Myocyte (in vitro differentiated cells): ENCODE data around the gene FGGY. TPM values are rescaled to one million over a fixed set of nuclear protein-coding genes. Genes with fewer than 3 reads are reported as not detected.
A peak's percentile ranks its signal among the peaks of the same experiment; 100 is the strongest.
"Not testable (repeated sequence)": the region's sequence is repeated elsewhere in the genome, so short reads cannot be mapped to it uniquely, and the experiment has no call there.

Source experiments
- DNase-seq: peaks from one replicate; pipeline ENCODE4 v3.0.0-alpha.2; 2012; ENCODE audit warnings: low read depth
- polyA plus RNA-seq: library from polyadenylated mRNA; unstranded; fragments of >200 nt; gene quantifications from one replicate; pipeline ENCODE4 v1.2.1, GENCODE V29; 2012; ENCODE audit warnings: missing spikeins
- total RNA-seq: library from RNA; depleted of rRNA; stranded (reverse); fragments of >200 nt; gene quantifications from 2 replicates; pipeline ENCODE4 v1.2.3, GENCODE V29; 2014

Gene FGGY
- 21.0 and 24.8 TPM in 2 replicates for total RNA-seq
- polyA plus RNA-seq = 24.1 TPM

GRCh38 chr1:59296358-59297256 lies at the start of gene FGGY:
FGGY (plus strand) TSS chr1:59297094; CDS start chr1:59321550, 24,456 bp downstream.
- peak; percentile 99 for DNase-seq

GRCh38 chr1:59248758-59249157 lies 48.1 kb upstream of the FGGY start:
- no peak for DNase-seq

- DNase-seq = no peak
Observed at GRCh38 chr1:59249396-59250137, 47.3 kb upstream of the FGGY start.

GRCh38 chr1:59251061-59251460 lies 45.8 kb upstream of the FGGY start:
- DNase-seq = not testable (repeated sequence)

- not testable (repeated sequence) for DNase-seq
Observed at GRCh38 chr1:59256429-59256828, 40.5 kb upstream of the FGGY start.

- DNase-seq = no peak
Observed at GRCh38 chr1:59258412-59259032, 38.4 kb upstream of the FGGY start.

GRCh38 chr1:59261537-59261936 lies 35.4 kb upstream of the FGGY start:
- no peak for DNase-seq

GRCh38 chr1:59262631-59263030 lies 34.3 kb upstream of the FGGY start:
- DNase-seq = no peak

- no peak for DNase-seq
Observed at GRCh38 chr1:59263111-59263510, 33.8 kb upstream of the FGGY start.

GRCh38 chr1:59265622-59266021 lies 31.3 kb upstream of the FGGY start:
- DNase-seq = no peak

GRCh38 chr1:59266180-59266926 lies 30.5 kb upstream of the FGGY start:
- no peak for DNase-seq

GRCh38 chr1:59266927-59267293 lies 30.0 kb upstream of the FGGY start:
- DNase-seq = no peak

- DNase-seq = no peak
Observed at GRCh38 chr1:59268406-59268805, 28.5 kb upstream of the FGGY start.

GRCh38 chr1:59271561-59272260 lies 25.2 kb upstream of the FGGY start:
- DNase-seq = no peak

GRCh38 chr1:59272507-59272906 lies 24.4 kb upstream of the FGGY start:
- DNase-seq = no peak

GRCh38 chr1:59276439-59276851 lies 20.4 kb upstream of the FGGY start:
- no peak for DNase-seq

GRCh38 chr1:59278780-59279354 lies 18.0 kb upstream of the FGGY start:
- DNase-seq = no peak

- DNase-seq = no peak
Observed at GRCh38 chr1:59279645-59280044, 17.2 kb upstream of the FGGY start.

GRCh38 chr1:59282951-59283350 lies 13.9 kb upstream of the FGGY start:
- no peak for DNase-seq

GRCh38 chr1:59285691-59286090 lies 11.2 kb upstream of the FGGY start:
- DNase-seq = peak; percentile 40
